IPS DF 4.7 (cell line): ENCODE measurements around the gene ERC1.
"Not testable (repeated sequence)": the region's sequence is repeated elsewhere in the genome, so short reads cannot be mapped to it uniquely, and the experiment has no call there.

Source experiments
- DNase-seq: peaks from one replicate; pipeline ENCODE4 v3.0.0-alpha.2; 2013; ENCODE audit warnings: low spot score; ENCODE audit errors: extremely low read depth

Gene ERC1

DNA sequence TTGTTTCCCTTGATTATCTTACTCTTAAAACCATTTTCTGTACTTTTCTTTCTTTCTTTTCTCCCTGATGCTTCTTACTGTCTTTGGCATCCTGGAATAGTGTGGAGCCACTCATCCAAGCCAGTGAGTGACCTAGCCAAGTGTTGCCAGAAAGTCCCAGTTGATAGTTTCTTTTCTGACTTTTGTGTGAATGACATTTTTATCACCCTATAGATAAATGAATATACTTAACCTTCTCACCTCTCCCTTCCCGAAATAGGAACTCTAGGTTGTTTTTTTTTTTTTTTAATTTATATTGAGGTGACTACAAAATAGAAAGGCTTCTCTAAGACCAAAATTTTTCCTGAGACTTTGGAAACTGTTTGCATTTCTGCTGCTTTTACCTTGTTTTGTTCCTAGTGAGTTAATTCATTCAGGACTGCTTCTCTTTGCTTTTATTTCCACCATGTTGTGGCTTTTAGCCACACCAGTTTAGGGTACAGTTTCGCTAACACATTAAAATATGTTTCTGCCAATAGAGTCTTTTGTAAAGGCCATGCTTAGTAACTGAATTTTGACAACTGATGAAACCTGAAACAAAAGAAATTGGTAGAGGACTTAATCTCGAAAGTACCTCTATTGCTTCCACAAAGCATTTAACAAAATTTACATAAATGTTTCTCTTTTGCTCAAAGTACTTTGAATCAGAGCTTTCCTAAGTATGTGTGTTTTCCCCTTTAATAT lies 194.6 kb downstream of the ERC1 start:
- no peak for DNase-seq

- no peak for DNase-seq
Observed at GRCh38 chr12:1186298-1186697, 195.3 kb downstream of the ERC1 start.

GRCh38 chr12:1188016-1188415 lies 197.0 kb downstream of the ERC1 start:
- DNase-seq, result no peak

DNA sequence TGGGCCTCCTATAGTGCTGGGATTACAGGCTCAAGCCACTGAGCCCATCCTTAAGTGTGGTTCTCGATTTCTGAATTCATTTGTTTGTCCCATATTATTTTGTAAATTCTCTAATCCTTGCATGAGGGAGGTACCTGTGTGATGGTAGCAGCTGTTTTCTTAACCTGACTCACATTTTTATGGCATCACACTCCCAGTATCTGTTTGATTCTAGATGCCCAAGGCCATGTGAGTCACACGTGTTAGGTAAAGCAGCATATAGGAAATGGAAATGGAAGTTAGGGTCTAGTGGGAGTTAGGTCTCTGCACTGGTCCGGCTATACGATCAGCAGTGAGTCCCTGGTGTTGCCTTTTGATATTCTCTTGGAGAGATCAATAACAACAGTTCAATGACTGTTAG lies 198.1 kb downstream of the ERC1 start:
- no peak for DNase-seq

DNA sequence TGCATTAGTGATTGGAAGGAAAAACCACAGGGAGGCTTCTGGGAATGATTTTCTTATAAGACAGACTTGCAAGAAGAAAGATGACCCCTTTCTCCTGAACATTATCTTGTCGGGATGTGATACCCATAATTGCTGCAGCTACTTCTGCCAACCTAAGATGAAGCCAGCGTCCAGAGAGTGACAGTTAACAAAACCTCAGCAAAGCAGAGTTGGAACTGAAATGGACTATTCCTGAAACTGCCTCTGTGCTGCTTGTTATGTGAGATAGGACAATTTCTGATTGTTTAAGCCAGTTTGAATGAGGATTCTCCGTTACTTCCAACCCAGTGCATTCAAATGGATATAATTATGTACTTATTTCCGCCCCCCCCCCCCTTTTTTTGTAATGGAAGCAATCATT lies 204.5 kb downstream of the ERC1 start:
- no peak for DNase-seq

- DNase-seq, result no peak
Observed at GRCh38 chr12:1197264-1198018, 206.4 kb downstream of the ERC1 start.

DNA sequence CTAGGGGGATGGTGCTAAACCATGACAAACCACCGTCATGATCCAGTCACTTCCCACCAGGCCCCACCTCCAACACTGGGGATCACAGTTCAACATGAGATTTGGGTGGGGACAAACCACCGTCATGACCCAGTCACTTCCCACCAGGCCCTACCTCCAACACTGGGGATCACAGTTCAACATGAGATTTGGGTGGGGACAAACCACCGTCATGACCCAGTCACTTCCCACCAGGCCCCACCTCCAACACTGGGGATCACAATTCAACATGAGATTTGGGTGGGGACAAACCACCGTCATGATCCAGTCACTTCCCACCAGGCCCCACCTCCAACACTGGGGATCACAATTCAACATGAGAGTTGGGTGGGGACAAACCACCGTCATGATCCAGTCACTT lies 207.8 kb downstream of the ERC1 start:
- DNase-seq, result not testable (repeated sequence)

DNA sequence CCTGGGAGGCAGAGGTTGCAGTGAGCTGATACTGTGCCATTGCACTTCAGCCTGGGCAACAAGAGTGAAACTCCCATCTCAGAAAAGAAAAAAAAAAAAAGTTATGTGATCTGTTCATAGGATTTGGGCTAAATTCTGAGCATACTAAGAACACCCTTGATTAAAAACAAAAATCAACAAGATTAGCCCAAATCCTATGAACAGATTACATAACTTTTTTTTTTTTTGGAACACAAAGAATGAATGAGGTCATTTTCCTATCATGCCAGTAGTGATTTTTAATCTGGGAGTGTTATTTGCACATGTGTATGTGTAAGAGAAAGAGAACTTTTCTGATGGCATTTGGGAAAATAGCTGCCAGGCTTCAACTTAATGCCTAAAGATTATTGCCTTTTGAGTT lies 208.7 kb downstream of the ERC1 start:
- no peak for DNase-seq

- DNase-seq, result no peak
Observed at GRCh38 chr12:1201030-1201429, 210.0 kb downstream of the ERC1 start.

DNA sequence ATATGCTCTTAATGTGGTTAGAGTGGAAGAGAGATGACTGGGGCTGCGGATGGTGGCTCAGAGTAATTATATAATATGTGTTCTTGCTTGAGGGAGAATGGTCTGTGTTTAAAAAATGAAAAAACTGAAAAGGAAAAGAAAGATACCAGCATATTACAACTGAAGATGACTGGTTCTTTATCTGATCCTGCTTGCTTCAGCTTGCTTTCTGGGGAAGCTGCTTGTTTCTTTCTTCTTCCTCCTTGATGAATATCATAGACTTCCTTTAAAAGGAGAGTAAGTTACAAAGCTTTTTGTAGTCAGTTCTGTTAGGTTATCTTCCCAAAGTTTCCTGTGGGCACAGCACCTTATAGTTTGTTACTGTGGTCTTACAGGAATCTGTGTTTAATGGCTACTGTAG lies 210.9 kb downstream of the ERC1 start:
- no peak for DNase-seq

GRCh38 chr12:1203735-1204019 lies 212.7 kb downstream of the ERC1 start:
- DNase-seq, result no peak

GRCh38 chr12:1204581-1205121 lies 213.6 kb downstream of the ERC1 start:
- no peak for DNase-seq

DNA sequence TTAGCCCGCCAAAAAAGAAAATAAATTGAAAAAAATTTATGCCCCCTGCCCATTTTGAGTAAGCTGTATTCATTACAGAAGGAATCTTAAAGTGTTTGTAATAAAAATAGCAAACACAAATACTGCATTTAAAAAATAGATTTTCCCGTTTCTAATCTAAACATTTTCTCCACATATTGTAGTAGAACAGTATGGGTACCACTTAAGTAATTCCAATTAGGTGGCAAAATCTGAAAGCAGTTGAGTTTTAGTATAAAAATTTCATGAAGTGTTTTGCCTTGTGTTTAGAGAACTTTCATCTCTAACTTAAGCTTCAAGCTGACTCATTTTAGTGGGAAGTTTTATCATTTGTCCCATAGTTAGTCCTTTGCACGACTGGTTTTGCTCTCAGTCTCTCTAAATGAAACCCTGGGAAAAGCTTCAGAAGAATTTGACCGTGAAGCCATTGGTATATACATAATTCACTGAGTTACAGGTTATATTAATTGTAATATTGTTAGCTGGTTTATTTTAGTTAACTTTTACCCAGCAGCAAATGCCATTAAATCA lies 214.6 kb downstream of the ERC1 start:
- DNase-seq, result no peak

- no peak for DNase-seq
Observed at GRCh38 chr12:1206118-1206734, 215.2 kb downstream of the ERC1 start.

GRCh38 chr12:1207276-1207675 lies 216.3 kb downstream of the ERC1 start:
- DNase-seq, result no peak

DNA sequence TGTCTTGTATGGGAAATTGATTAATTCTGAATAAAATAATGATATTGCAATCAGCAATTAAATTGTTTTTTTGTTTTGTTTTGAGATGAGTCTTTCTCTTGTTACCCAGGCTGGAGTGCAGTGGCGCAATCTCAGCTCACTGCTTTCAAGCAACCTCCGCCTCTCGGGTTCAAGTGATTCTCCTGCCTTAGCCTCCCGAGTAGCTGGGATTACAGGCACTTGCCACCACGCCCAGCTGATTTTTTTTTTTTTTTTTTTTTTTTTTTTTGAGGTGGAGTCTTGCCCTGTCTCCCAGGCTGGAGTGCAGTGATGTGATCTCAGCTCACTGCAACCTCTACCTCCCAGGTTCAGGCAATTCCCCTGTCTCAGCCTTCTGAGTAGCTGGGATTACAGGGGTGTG lies 217.7 kb downstream of the ERC1 start:
- not testable (repeated sequence) for DNase-seq

DNA sequence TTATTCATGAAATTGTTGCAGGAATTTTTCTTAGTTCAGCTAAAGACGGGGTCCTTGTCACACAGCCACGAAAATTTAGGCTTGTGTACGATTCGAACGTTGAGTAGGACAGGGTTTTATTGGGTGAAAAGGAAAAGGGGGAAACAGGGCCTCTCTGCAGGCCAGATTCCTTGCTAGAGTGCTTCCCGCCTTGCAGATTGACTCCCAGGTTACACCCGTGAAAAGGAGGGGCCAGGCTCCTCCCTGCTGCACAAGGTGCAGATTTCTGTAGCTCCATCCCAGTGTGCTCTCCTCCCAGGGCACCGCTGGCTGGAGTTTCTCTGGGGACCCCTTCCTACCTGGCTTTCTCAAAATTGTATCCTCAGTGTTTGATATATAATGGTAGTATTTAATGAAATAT lies 221.5 kb downstream of the ERC1 start:
- no peak for DNase-seq

DNA sequence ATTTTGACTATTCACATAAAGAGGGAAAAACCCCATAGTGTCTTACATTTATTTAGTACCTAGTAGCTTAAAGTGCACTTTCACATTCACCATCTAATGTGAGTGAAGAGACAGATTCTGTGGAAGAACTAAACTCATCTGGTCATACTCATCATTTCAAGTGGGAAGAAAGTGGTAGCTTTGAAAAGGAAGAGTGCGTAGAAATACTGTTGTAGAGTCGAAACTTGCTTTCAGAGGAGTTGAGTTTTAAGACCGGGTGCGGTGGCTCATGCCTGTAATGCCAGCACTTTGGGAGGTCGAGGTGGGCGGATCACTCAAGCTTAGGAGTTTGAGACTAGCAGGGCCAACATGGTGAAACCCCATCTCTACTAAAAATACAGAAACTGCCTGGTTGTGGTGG lies 222.2 kb downstream of the ERC1 start:
- no peak for DNase-seq

GRCh38 chr12:1213618-1214205 lies 222.7 kb downstream of the ERC1 start:
- no peak for DNase-seq

DNA sequence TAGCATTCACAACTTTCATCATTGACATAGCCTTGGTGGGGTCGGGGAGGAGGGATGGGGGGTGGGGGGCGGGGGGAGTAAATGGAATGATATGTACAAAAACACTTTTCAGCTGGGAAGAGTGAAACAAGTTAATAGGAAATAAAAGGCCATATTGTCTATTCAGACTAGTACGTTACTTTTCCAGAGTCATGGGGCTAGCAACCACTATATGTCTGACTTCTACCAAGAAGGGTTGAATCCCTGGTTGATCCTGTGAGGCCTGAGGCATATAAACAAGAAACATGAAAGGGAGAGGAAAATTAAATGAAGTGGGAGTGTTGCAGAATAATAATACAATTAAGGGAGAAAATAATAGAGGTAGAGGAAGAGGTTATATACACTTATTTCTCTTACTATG lies 225.5 kb downstream of the ERC1 start:
- DNase-seq, result no peak

DNA sequence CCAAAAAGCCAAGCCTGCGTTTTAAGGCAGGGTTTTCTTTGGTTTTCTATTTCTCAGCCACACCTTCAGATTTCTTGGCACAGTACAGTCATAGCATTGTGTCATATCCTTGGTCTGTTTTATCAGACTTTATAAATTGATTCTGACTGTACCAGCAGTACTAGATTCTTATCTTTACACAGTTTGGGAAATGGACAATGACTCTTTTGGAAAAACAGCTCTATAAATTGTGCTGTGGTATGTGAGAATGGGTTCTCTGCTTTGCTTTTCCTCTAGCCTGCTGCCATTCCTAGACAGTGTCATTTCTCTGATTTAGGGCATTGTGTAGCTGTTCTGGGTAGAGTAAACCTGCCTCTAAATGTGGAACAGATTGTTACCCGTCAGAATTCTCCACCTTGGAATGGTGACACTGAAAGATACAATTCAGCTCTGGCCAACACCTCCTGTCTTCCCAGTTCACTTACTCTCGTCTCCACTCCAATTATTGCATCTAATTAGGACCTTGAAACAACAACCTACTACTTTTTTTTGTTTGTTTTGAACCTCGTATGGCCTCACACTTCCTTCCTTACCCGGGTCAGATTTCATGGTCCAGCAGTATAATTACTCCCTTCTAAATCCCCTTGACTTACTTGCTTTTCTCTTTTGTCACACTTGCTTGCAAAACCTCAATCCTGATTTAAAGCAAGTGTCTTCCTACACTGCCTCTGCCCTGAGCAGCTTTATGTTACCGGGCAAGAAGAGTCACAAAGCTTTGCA lies 226.3 kb downstream of the ERC1 start:
- no peak for DNase-seq
